ENCODE results near the gene LDLRAD3. TPM values are rescaled to one million over a fixed set of nuclear protein-coding genes. Genes with fewer than 3 reads are reported as not detected.

LDLRAD3 gene
- total RNA-seq, 4 donors from 2014 or later, result 0.37 to 43.2 (median 3.7) TPM

DNA sequence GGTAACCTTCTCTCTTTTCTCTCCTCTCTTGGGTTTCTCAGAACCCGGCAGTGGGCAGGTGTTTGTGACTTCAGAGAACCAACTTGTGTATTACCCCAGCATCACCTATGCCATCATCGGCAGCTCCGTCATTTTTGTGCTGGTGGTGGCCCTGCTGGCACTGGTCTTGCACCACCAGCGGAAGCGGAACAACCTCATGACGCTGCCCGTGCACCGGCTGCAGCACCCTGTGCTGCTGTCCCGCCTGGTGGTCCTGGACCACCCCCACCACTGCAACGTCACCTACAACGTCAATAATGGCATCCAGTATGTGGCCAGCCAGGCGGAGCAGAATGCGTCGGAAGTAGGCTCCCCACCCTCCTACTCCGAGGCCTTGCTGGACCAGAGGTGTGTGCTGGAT, 283.2 kb downstream of the LDLRAD3 start:
- no peak for TF ChIP-seq EP300 (IDR thresholded peaks at IDR 0.05; ENCODE audit: low read depth)
- TF ChIP-seq, protein P1, sequence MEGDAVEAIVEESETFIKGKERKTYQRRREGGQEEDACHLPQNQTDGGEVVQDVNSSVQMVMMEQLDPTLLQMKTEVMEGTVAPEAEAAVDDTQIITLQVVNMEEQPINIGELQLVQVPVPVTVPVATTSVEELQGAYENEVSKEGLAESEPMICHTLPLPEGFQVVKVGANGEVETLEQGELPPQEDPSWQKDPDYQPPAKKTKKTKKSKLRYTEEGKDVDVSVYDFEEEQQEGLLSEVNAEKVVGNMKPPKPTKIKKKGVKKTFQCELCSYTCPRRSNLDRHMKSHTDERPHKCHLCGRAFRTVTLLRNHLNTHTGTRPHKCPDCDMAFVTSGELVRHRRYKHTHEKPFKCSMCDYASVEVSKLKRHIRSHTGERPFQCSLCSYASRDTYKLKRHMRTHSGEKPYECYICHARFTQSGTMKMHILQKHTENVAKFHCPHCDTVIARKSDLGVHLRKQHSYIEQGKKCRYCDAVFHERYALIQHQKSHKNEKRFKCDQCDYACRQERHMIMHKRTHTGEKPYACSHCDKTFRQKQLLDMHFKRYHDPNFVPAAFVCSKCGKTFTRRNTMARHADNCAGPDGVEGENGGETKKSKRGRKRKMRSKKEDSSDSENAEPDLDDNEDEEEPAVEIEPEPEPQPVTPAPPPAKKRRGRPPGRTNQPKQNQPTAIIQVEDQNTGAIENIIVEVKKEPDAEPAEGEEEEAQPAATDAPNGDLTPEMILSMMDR (IDR thresholded peaks at IDR 0.05), result no peak
- no peak for TF ChIP-seq POLR2A (IDR thresholded peaks at IDR 0.05)
- TF ChIP-seq POLR2AphosphoS5 (IDR thresholded peaks at IDR 0.05), result no peak
- WGBS, 2 donors (ENCODE audit: low coverage in 1 of 2), result 87 to 98% methylated on average over 3 to 15 of the region's 15 CpGs
- DNase-seq, result no peak
- Histone ChIP-seq H3K27me3 (no peaks in the 10 kb centered on the region), H3K4me1 (peaks cover 0 to 5% (median 0%) of the 10 kb centered on the region in 4 donors), H3K36me3 (no peaks in the 10 kb centered on the region), H3K9me3 (no peaks in the 10 kb centered on the region), H3K4me3 (no peak overlapping the region), H3K27ac (no peak overlapping the region)
- in situ Hi-C loops (cut with MboI; ENCODE audit: low pct_ligation_motif_present in 1 of 4, low pct_unique_long_range_greater_than_20kb in 1 of 4, low sequenced_read_pairs in 3 of 4), result no loop called here
- intact Hi-C loops (cut with DNase I; ENCODE audit: low total_unique reads), result no loop called here

DNA sequence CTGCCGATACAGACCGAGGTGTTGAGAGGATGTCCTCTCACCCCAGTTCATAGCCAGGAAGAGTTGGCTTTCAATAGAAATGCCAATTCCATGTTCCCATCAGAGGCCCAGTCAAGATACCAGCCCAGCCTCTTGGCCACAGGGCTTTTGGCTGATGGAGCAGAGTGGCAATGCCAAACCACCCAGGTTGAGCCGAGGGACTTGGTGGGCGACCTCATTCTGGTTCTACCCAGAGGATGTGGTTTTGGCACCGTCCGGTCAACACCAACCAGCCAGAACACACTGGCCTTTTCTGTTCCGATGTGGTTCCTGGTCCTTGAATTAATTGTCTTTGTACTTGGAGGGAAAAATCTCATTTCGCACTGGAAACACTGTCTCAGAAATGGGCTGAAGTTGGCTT, 284.8 kb downstream of the LDLRAD3 start:
- Histone ChIP-seq H3K4me1 (peaks cover 0 to 8% (median 0%) of the 10 kb centered on the region in 4 donors), H3K27ac (no peak overlapping the region), H3K9me3 (no peaks in the 10 kb centered on the region), H3K4me3 (no peak overlapping the region), H3K36me3 (no peaks in the 10 kb centered on the region), H3K27me3 (no peaks in the 10 kb centered on the region)
- TF ChIP-seq POLR2A (IDR thresholded peaks at IDR 0.05) (no peak), POLR2AphosphoS5 (IDR thresholded peaks at IDR 0.05) (no peak), EP300 (IDR thresholded peaks at IDR 0.05; ENCODE audit: low read depth) (no peak)
- TF ChIP-seq, protein P1 (IDR thresholded peaks at IDR 0.05), result no peak
- 87% methylated on average over 8 of the region's 8 CpGs; no CpG with 5 or more reads in 1 of the 2 donors for WGBS, 2 donors (ENCODE audit: low coverage in 1 of 2)
- no peak for DNase-seq
- intact Hi-C loops (cut with DNase I; ENCODE audit: low total_unique reads) (no loop called here), in situ Hi-C loops (cut with MboI; ENCODE audit: low pct_ligation_motif_present in 1 of 4, low pct_unique_long_range_greater_than_20kb in 1 of 4, low sequenced_read_pairs in 3 of 4) (no loop called here)

DNA sequence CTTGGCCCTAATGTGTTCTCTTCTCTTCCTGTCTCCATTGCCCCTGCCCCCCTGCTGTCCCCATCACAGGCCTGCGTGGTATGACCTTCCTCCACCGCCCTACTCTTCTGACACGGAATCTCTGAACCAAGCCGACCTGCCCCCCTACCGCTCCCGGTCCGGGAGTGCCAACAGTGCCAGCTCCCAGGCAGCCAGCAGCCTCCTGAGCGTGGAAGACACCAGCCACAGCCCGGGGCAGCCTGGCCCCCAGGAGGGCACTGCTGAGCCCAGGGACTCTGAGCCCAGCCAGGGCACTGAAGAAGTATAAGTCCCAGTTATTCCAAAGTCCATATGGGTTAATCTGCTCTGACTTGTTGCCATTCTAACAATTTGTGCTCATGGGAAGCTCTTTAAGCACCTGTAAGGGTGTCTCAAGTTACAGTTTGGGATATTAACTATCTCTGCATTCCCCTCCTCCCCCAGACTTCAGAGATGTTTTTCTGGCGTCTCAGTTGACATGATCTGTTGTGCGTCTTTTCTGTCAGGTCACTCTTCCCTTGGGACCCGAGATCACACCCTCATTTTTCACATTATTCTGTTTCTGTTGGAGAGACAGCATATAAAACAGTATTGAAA, 285.3 kb downstream of the LDLRAD3 start:
- 80 to 88% methylated on average over 1 to 12 of the region's 12 CpGs for WGBS, 2 donors (ENCODE audit: low coverage in 1 of 2)

DNA sequence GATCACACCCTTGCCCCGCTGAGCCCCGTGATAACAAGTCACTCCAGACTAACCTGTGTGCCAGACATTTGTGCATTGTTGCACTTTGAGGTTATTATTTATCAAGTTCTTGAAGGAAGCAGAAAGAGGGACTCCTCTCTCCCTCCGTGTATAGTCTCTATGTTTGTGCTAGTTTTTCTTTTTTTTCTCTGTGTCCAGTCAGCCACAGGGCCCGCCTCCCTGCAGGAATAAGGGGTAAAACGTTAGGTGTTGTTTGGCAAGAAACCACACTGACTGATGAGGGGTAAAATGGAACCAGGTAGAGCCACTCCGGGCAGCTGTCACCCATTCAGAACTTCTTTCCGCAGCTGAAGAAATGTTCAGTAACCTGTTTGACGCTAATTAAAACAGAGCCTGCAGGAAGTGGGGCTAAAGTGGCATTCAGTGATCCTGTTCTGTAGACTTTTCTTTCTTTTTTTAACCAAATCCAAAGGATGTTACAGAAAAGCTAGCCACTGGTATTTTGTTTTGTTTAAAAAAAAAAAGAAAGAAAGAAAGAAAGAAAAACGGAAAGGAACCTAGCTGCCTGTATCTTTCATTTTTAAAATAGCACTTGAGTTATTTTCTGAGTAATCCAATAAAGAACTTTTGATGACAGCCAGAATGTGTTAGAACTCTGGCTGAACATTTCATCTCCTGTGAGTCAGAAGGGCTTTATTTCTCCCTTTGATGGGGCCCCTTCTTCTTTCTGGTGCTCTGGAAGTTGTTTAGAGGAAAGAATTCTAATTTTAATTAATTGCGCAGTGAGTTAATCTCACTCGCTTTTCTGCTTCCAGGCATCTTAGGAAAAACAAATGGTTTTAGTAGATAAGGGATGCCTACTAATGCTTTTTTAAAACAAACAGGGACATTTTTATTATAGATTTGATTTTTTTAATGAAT, 287.2 kb downstream of the LDLRAD3 start:
- Histone ChIP-seq H3K4me1 (peaks cover 0 to 8% (median 0%) of the 10 kb centered on the region in 4 donors), H3K36me3 (no peaks in the 10 kb centered on the region), H3K27ac (no peak overlapping the region), H3K9me3 (no peaks in the 10 kb centered on the region), H3K4me3 (no peak overlapping the region), H3K27me3 (no peaks in the 10 kb centered on the region)
- in situ Hi-C loops (cut with MboI; ENCODE audit: low pct_ligation_motif_present in 1 of 4, low pct_unique_long_range_greater_than_20kb in 1 of 4, low sequenced_read_pairs in 3 of 4), result no loop called here
- DNase-seq, result no peak
- intact Hi-C loops (cut with DNase I; ENCODE audit: low total_unique reads), result no loop called here
- WGBS, 2 donors (ENCODE audit: low coverage in 1 of 2), result 62 to 73% methylated on average over 8 to 11 of the region's 11 CpGs
- TF ChIP-seq POLR2A (IDR thresholded peaks at IDR 0.05), result no peak

More for the DNA sequence above, 285.3 kb downstream of the LDLRAD3 start:
- Histone ChIP-seq H3K4me1 (peaks cover 0 to 8% (median 0%) of the 10 kb centered on the region in 4 donors), H3K9me3 (no peaks in the 10 kb centered on the region), H3K36me3 (no peaks in the 10 kb centered on the region), H3K27ac (no peak overlapping the region), H3K27me3 (no peaks in the 10 kb centered on the region), H3K4me3 (no peak overlapping the region)
- in situ Hi-C loops (cut with MboI; ENCODE audit: low pct_ligation_motif_present in 1 of 4, low pct_unique_long_range_greater_than_20kb in 1 of 4, low sequenced_read_pairs in 3 of 4), result no loop called here
- intact Hi-C loops (cut with DNase I; ENCODE audit: low total_unique reads), result no loop called here
- TF ChIP-seq POLR2AphosphoS5 (IDR thresholded peaks at IDR 0.05) (no peak), EP300 (IDR thresholded peaks at IDR 0.05; ENCODE audit: low read depth) (no peak), POLR2A (IDR thresholded peaks at IDR 0.05) (no peak)
- TF ChIP-seq, protein P1 (IDR thresholded peaks at IDR 0.05), result no peak
- no peak for DNase-seq
